GM23248 (cell line): ENCODE results near the gene BMAL1.

ENCODE experiments used
- EZH2 ChIP-seq: fragments of 200-600 bp; sonication (generic); IDR thresholded peaks from 2 replicates; pipeline ENCODE4 v1.6.1; 2018; ENCODE audit warnings: antibody characterized with exemption, mild to moderate bottlenecking; ENCODE audit not compliant: insufficient read depth, poor library complexity, severe bottlenecking
- EZH2phosphoT487 ChIP-seq: fragments of 200-600 bp; sonication (generic); IDR thresholded peaks from 2 replicates; pipeline ENCODE4 v1.6.1; 2018; ENCODE audit warnings: antibody characterized with exemption, moderate library complexity, mild to moderate bottlenecking, low read depth; ENCODE audit not compliant: insufficient read depth

- TF ChIP-seq EZH2 (no peak), EZH2phosphoT487 (no peak)
Observed at GRCh38 chr11:13338427-13339069, 61.0 kb downstream of the BMAL1 start.
